H1 (cell line): ENCODE data around the gene KMT5B. TPM values are rescaled to one million over a fixed set of nuclear protein-coding genes. Genes with fewer than 3 reads are reported as not detected.

Source experiments
- CTCF ChIA-PET: fragments of 300-600 bp; sonication (Branson Sonifier 250); formaldehyde crosslinking; loops from one replicate; lab custom pipeline; 2021; ENCODE audit not compliant: partially characterized antibody; lab: Charles Lee
- POLR2A ChIA-PET: fragments of 300-600 bp; sonication (Branson Sonifier 250); formaldehyde crosslinking; loops from one replicate; lab custom pipeline; 2021; ENCODE audit warnings: inconsistent platforms; ENCODE audit not compliant: partially characterized antibody; lab: Charles Lee
- DNase-seq, 2 experiments: peaks; one replicate each; pipeline versions ENCODE4 v3.0.0 to v3.0.0-alpha.2; 2010 to 2022; ENCODE audit warnings: low spot score in 2 of 2, low read depth in 1 of 2, mixed read lengths in 1 of 2
- FAIRE-seq: peaks from 2 replicates; lab custom pipeline; 2011; peaks lifted over from hg19 to GRCh38; lab: Jason Lieb, UNC
- H2AFZ ChIP-seq: 2 replicates; pipeline ENCODE4 v1.8.1; 2012; ENCODE audit warnings: low read length, inconsistent platforms
- H2AK5ac ChIP-seq: 2 replicates; pipeline ENCODE4 v1.6.1; 2013; ENCODE audit warnings: low read depth, low read length
- H2BK120ac ChIP-seq: replicated peaks from 2 replicates; pipeline ENCODE3; 2013; ENCODE audit warnings: low read depth, low read length, inconsistent platforms
- H2BK12ac ChIP-seq: 2 replicates; pipeline ENCODE4 v1.6.1; 2013; ENCODE audit warnings: low read depth, low read length
- H2BK15ac ChIP-seq: 2 replicates; pipeline ENCODE4 v1.6.1; 2013; ENCODE audit warnings: low read length
- H2BK20ac ChIP-seq: 2 replicates; pipeline ENCODE4 v1.6.1; 2013; ENCODE audit warnings: low read length
- H2BK5ac ChIP-seq: 2 replicates; pipeline ENCODE4 v1.6.1; 2013; ENCODE audit warnings: low read depth, low read length
- H3K14ac ChIP-seq: 2 replicates; pipeline ENCODE4 v1.6.1; 2013; ENCODE audit warnings: inconsistent platforms; ENCODE audit not compliant: insufficient read length
- H3K18ac ChIP-seq: 2 replicates; pipeline ENCODE4 v1.6.1; 2013; ENCODE audit warnings: low read length; ENCODE audit errors: extremely low read depth
- H3K23ac ChIP-seq: 2 replicates; pipeline ENCODE4 v1.6.1; 2013; ENCODE audit warnings: inconsistent platforms; ENCODE audit not compliant: insufficient read length
- H3K23me2 ChIP-seq: 2 replicates; pipeline ENCODE4 v1.6.1; 2013; ENCODE audit warnings: low read depth, low read length
- H3K27ac ChIP-seq: 2 replicates; pipeline ENCODE4 v1.6.1; 2011; ENCODE audit warnings: low read depth, low read length, inconsistent platforms
- H3K27me3 ChIP-seq, 4 experiments: replicated peaks in 1 of 4; 1 replicate in 1 of 4; 2 replicates in 3 of 4; pipeline versions ENCODE4 v1.6.1 to v1.8.1; 2011 to 2013; ENCODE audit warnings: low read length in 3 of 4, mild to moderate bottlenecking in 3 of 4, inconsistent platforms in 2 of 4, mixed read lengths in 2 of 4, moderate library complexity in 1 of 4; ENCODE audit not compliant: control insufficient read depth in 3 of 4, insufficient read depth in 3 of 4; ENCODE audit errors: extremely low read depth in 1 of 4
- H3K36me3 ChIP-seq, 4 experiments: 2 replicates each; pipeline versions ENCODE4 v1.6.1 to v1.8.1; 2011 to 2013; ENCODE audit warnings: mild to moderate bottlenecking in 4 of 4, low read length in 3 of 4, moderate library complexity in 2 of 4, control low read depth in 1 of 4, inconsistent platforms in 1 of 4; ENCODE audit not compliant: insufficient read depth in 4 of 4, control insufficient read depth in 2 of 4
- H3K4ac ChIP-seq: replicated peaks from 2 replicates; pipeline ENCODE3; 2013; ENCODE audit warnings: low read length, low read depth, mixed read lengths, inconsistent platforms; ENCODE audit not compliant: insufficient read length
- H3K4me1 ChIP-seq, 4 experiments: replicated peaks in 1 of 4; 1 replicate in 1 of 4; 2 replicates in 3 of 4; pipeline versions ENCODE4 v1.6.1 to v1.8.1; 2011 to 2013; ENCODE audit warnings: low read length in 3 of 4, inconsistent platforms in 2 of 4, mixed read lengths in 1 of 4; ENCODE audit not compliant: insufficient read depth in 4 of 4, control insufficient read depth in 3 of 4
- H3K4me2 ChIP-seq, 2 experiments: 2 replicates each; pipeline versions ENCODE4 v1.6.1 to v1.8.1; 2011 to 2013; ENCODE audit warnings: low read depth in 2 of 2, low read length in 2 of 2, control low read depth in 1 of 2, inconsistent platforms in 1 of 2, mild to moderate bottlenecking in 1 of 2; ENCODE audit not compliant: insufficient read depth in 1 of 2
- H3K4me3 ChIP-seq, 4 experiments: fragments of 200-600, 300-600 bp in 1 of 4; sonication (generic), shearing (Covaris generic), sonication (Bioruptor Twin) in 1 of 4; 2 replicates each; pipeline versions ENCODE4 v1.5.1 to v1.8.1; 2011 to 2016; ENCODE audit warnings: low read length in 4 of 4, low read depth in 3 of 4, control low read depth in 2 of 4, inconsistent platforms in 2 of 4, mild to moderate bottlenecking in 2 of 4, mixed read lengths in 1 of 4, moderate library complexity in 1 of 4; ENCODE audit not compliant: insufficient read depth in 2 of 4; ENCODE audit errors: extremely low read depth in 1 of 4
- H3K56ac ChIP-seq: replicated peaks from 2 replicates; pipeline ENCODE3; 2013; ENCODE audit warnings: low read depth, mild to moderate bottlenecking, mixed read lengths, low read length, inconsistent platforms; ENCODE audit not compliant: insufficient read length
- H3K79me1 ChIP-seq: 2 replicates; pipeline ENCODE4 v1.6.1; 2013; ENCODE audit warnings: low read depth, low read length, control low read depth
- H3K79me2 ChIP-seq, 2 experiments: 2 replicates each; pipeline versions ENCODE4 v1.6.1 to v1.8.1; 2012 to 2013; ENCODE audit warnings: low read length in 2 of 2, mild to moderate bottlenecking in 2 of 2, inconsistent platforms in 1 of 2; ENCODE audit not compliant: insufficient read depth in 2 of 2, control insufficient read depth in 1 of 2
- H3K9ac ChIP-seq, 4 experiments: replicated peaks in 1 of 4; 1 replicate in 1 of 4; 2 replicates in 3 of 4; pipeline versions ENCODE4 v1.6.1 to v1.8.1; 2011 to 2013; ENCODE audit warnings: low read depth in 3 of 4, low read length in 3 of 4, control low read depth in 2 of 4, mild to moderate bottlenecking in 2 of 4, moderate library complexity in 2 of 4, inconsistent platforms in 1 of 4; ENCODE audit errors: extremely low read depth in 1 of 4
- H3K9me3 ChIP-seq, 2 experiments: 2 replicates each; pipeline versions ENCODE4 v1.6.1 to v1.8.1; 2012 to 2013; ENCODE audit warnings: mild to moderate bottlenecking in 2 of 2, moderate library complexity in 2 of 2, control low read depth in 1 of 2, inconsistent platforms in 1 of 2, low read depth in 1 of 2, low read length in 1 of 2, mixed read lengths in 1 of 2; ENCODE audit not compliant: insufficient read depth in 2 of 2
- H4K20me1 ChIP-seq, 2 experiments: replicated peaks in 1 of 2; 2 replicates each; pipeline versions ENCODE3 to v1.8.1; 2011 to 2013; ENCODE audit warnings: inconsistent platforms in 2 of 2, low read length in 2 of 2, mild to moderate bottlenecking in 1 of 2; ENCODE audit not compliant: insufficient read depth in 2 of 2, control insufficient read depth in 1 of 2
- H4K5ac ChIP-seq: 2 replicates; pipeline ENCODE4 v1.6.1; 2013; ENCODE audit warnings: low read length, low read depth, mixed read lengths, inconsistent platforms; ENCODE audit not compliant: insufficient read length
- H4K8ac ChIP-seq: 2 replicates; pipeline ENCODE4 v1.8.0; 2013; ENCODE audit warnings: mild to moderate bottlenecking, moderate library complexity, low read length, inconsistent platforms; ENCODE audit not compliant: insufficient read depth; ENCODE audit errors: extremely low read depth
- H4K91ac ChIP-seq: replicated peaks from 2 replicates; pipeline ENCODE3; 2013; ENCODE audit warnings: low read length, mixed read lengths, inconsistent platforms; ENCODE audit not compliant: insufficient read length
- ASH2L ChIP-seq: fragments of 200-600, 300-600 bp; sonication (generic); IDR thresholded peaks from one replicate; pipeline ENCODE4 v1.7.1; 2017; ENCODE audit warnings: low read length
- CHD2 ChIP-seq: IDR thresholded peaks from 2 replicates; pipeline ENCODE4 v1.6.1; 2012; ENCODE audit warnings: low read length, improper control_type of control experiment
- HDAC6 ChIP-seq: IDR thresholded peaks from one replicate; pipeline ENCODE4 v1.7.1; 2012; ENCODE audit warnings: low read depth, mild to moderate bottlenecking, inconsistent platforms, low read length, moderate library complexity
- KDM1A ChIP-seq: fragments of 200-600, 300-600 bp; sonication (generic); IDR thresholded peaks from 2 replicates; pipeline ENCODE4 v1.7.1; 2016; ENCODE audit warnings: mild to moderate bottlenecking, low read length, borderline replicate concordance
- NANOG ChIP-seq: IDR thresholded peaks from 2 replicates; pipeline ENCODE4 v1.6.1; 2011; ENCODE audit warnings: low read length, low read depth, mild to moderate bottlenecking, inconsistent platforms; ENCODE audit not compliant: insufficient read depth, poor library complexity, severe bottlenecking
- PHF8 ChIP-seq: fragments of 200-600 bp; sonication (generic); conservative IDR thresholded peaks from 2 replicates; pipeline ENCODE4 v1.7.1; 2012; ENCODE audit warnings: low read depth, mild to moderate bottlenecking, inconsistent platforms, low read length, moderate library complexity
- POLR2AphosphoS5 ChIP-seq: IDR thresholded peaks from 2 replicates; pipeline ENCODE4 v1.6.1; 2011; ENCODE audit warnings: low read depth, low read length
- RBBP5 ChIP-seq: IDR thresholded peaks from 2 replicates; pipeline ENCODE4 v1.7.1; 2012; ENCODE audit warnings: low read depth, mild to moderate bottlenecking, inconsistent platforms, low read length, moderate library complexity, borderline replicate concordance
- RXRA ChIP-seq: IDR thresholded peaks from 2 replicates; pipeline ENCODE4 v1.6.1; 2011; ENCODE audit warnings: low read depth, mild to moderate bottlenecking, low read length, moderate library complexity; ENCODE audit not compliant: insufficient read depth
- SIX5 ChIP-seq: IDR thresholded peaks from 2 replicates; pipeline ENCODE4 v1.6.1; 2011; ENCODE audit warnings: mild to moderate bottlenecking, low read depth, low read length
- SRF ChIP-seq: IDR thresholded peaks from 2 replicates; pipeline ENCODE4 v1.6.1; 2011; ENCODE audit warnings: mild to moderate bottlenecking, low read depth, low read length, moderate library complexity
- WGBS, 2 experiments: shearing (Covaris generic) in 1 of 2; methylation state at CpG; one replicate each; pipeline versions ENCODE4 v1.1.6 to v1.1.7; 2013 to 2015; ENCODE audit warnings: low lambda C conversion rate in 2 of 2, mixed read lengths in 2 of 2, inconsistent platforms in 1 of 2, low coverage in 1 of 2, missing lambda C conversion rate in 1 of 2; ENCODE audit not compliant: insufficient replicate concordance in 2 of 2, insufficient coverage in 1 of 2, insufficient read length in 1 of 2; ENCODE audit errors: extremely low coverage in 1 of 2, missing lambda C conversion rate in 1 of 2; 5-methylcytosine and 5-hydroxymethylcytosine counted together
- polyA plus RNA-seq, 7 experiments: library from polyadenylated mRNA; depleted of rRNA in 3 of 7; stranded (reverse) in 5 of 7; unstranded in 2 of 7; fragments of >200 nt in 5 of 7; fragments of 200-250 nt in 2 of 7; gene quantifications; 1 replicate in 5 of 7; 2 replicates in 1 of 7; 4 replicates in 1 of 7; pipeline versions ENCODE4 v1.2.1 to v1.2.3, GENCODE V29; 2011 to 2013; ENCODE audit warnings: missing spikeins in 2 of 7, mixed read lengths in 2 of 7
- total RNA-seq: library from RNA; stranded (reverse); fragmentation: NEBNext Ultra II Directional; extraction: Animal tissue kit (Norgen Biotek cat#: 25700); gene quantifications from 2 replicates; pipeline ENCODE4 v1.2.1, GENCODE V29; 2021

KMT5B gene
- total and polyA plus RNA-seq, 2 of the 8 experiments (the other 6 are each of a cell fraction or from before 2014, with no cell fraction given), result 11.0 to 40.8 TPM

- CTCF ChIA-PET, result interaction anchor here (1.3 to 1.7 kb wide), 4 partner anchors 11 to 61 kb away, joined by 3 to 5 read pairs (median 4); no protein-coding TSS in a partner anchor
Measured at GRCh38 chr11:68148071-68148805, 64.9 kb downstream of the KMT5B start.

More at GRCh38 chr11:68148071-68148805, 64.9 kb downstream of the KMT5B start:
- TF ChIP-seq SRF (no peak), ASH2L (no peak), KDM1A (no peak), RXRA (no peak), SIX5 (no peak), HDAC6 (no peak), POLR2AphosphoS5 (no peak), NANOG (no peak), PHF8 (no peak), CHD2 (no peak), RBBP5 (no peak)
- Histone ChIP-seq H3K23ac (no peak overlapping the region), H4K20me1 (no peaks in the 10 kb centered on the region), H2BK120ac (no peak overlapping the region), H3K27me3 (no peaks in the 10 kb centered on the region), H3K9me3 (no peaks in the 10 kb centered on the region; a peak in 1 of 4 replicates), H2AFZ (no peak overlapping the region), H3K23me2 (no peaks in the 10 kb centered on the region), H3K14ac (no peak overlapping the region), H4K5ac (no peak overlapping the region), H2BK12ac (peak overlapping the region; percentile 60; the same call in 1 of the 2 replicates), H3K4me1 (0 out of 7 replicates have a peak, but pooled peaks cover 0 to 2% (median 0%) of the 10 kb centered on the region in 4 experiments), H2BK5ac (no peak overlapping the region), H3K18ac (no peak overlapping the region), H3K79me2 (no peaks in the 10 kb centered on the region), H3K79me1 (no peaks in the 10 kb centered on the region), H3K4me3 (no peak overlapping the region), H2BK20ac (no peak overlapping the region), H3K9ac (no peak overlapping the region), H4K91ac (no peak overlapping the region), H3K36me3 (no peaks in the 10 kb centered on the region), H2AK5ac (0 out of 2 replicates have a peak overlapping the region, but pooled peaks have one; percentile 65), H3K27ac (no peak overlapping the region), H3K4ac (no peak overlapping the region), H3K56ac (no peak overlapping the region), H4K8ac (peak overlapping the region; percentile 9), H2BK15ac (no peak overlapping the region; the same call in 1 of the 2 replicates), H3K4me2 (no peak overlapping the region)
- DNase-seq (no peak), FAIRE-seq (no peak)
- POLR2A ChIA-PET, result interaction anchor here (1.3 to 2.0 kb wide), 4 partner anchors 11 to 26 kb away, joined by 3 to 6 read pairs (median 4); no protein-coding TSS in a partner anchor
- WGBS, 2 experiments, result 92% methylated on average over 18 of the region's 18 CpGs; no CpG with 5 or more reads in 1 of the 2 experiments
